OCI-LY3 (cell line): ENCODE data around the gene MAP1B.

Experiments used
- H2AFZ ChIP-seq: fragments of 200-600, 300-600 bp; shearing (Covaris generic); 2 replicates; pipeline ENCODE4 v1.6.0; 2014; ENCODE audit warnings: antibody characterized with exemption, low read depth, low read length
- H3K27ac ChIP-seq: fragments of 200-600, 300-600 bp; sonication (generic); 2 replicates; pipeline ENCODE4 v1.5.1; 2014; ENCODE audit warnings: mild to moderate bottlenecking, low read length, moderate library complexity, mixed read lengths
- H3K27me3 ChIP-seq: fragments of 200-600, 300-600 bp; sonication (generic); 2 replicates; pipeline ENCODE4 v1.6.1; 2014; ENCODE audit warnings: low read depth, low read length, mixed read lengths
- H3K36me3 ChIP-seq: fragments of 200-600, 300-600 bp; sonication (generic); replicated peaks from 2 replicates; pipeline ENCODE3; 2014; ENCODE audit warnings: low read depth, low read length, mixed read lengths
- H3K4me1 ChIP-seq: fragments of 300-600, 200-600 bp; sonication (generic); 2 replicates; pipeline ENCODE4 v1.6.1; 2014; ENCODE audit warnings: low read length, mixed read lengths
- H3K4me2 ChIP-seq: fragments of 200-600, 300-600 bp; sonication (generic); 2 replicates; pipeline ENCODE4 v1.6.1; 2014; ENCODE audit warnings: low read length, mixed read lengths
- H3K4me3 ChIP-seq: fragments of 300-600, 200-600 bp; sonication (generic); 2 replicates; pipeline ENCODE4 v1.5.1; 2014; ENCODE audit warnings: antibody characterized with exemption, mild to moderate bottlenecking, low read length, moderate library complexity
- H3K79me2 ChIP-seq: fragments of 300-600, 200-600 bp; shearing (Covaris generic); 2 replicates; pipeline ENCODE4 v1.6.1; 2014; ENCODE audit warnings: mild to moderate bottlenecking, low read length, mixed read lengths
- H3K9ac ChIP-seq: fragments of 300-600, 200-600 bp; shearing (Covaris generic); 2 replicates; pipeline ENCODE4 v1.6.0; 2014; ENCODE audit warnings: mild to moderate bottlenecking, low read length, moderate library complexity
- H3K9me3 ChIP-seq: fragments of 200-600, 300-600 bp; shearing (Covaris generic); 2 replicates; pipeline ENCODE4 v1.6.1; 2014; ENCODE audit warnings: low read length, mixed read lengths; ENCODE audit not compliant: insufficient read depth
- H4K20me1 ChIP-seq: fragments of 200-600, 300-600 bp; sonication (generic); 2 replicates; pipeline ENCODE4 v1.6.1; 2016; ENCODE audit warnings: low read length, mixed read lengths; ENCODE audit not compliant: insufficient read depth
- CTCF ChIP-seq: fragments of 200-600, 300-600 bp; sonication (generic); IDR thresholded peaks from 2 replicates; pipeline ENCODE4 v1.5.1; 2014; ENCODE audit warnings: antibody characterized with exemption, low read length, low read depth
- EZH2phosphoT487 ChIP-seq: fragments of 200-600 bp; shearing (Covaris generic); IDR thresholded peaks from 2 replicates; pipeline ENCODE4 v1.6.1; 2018; ENCODE audit warnings: antibody characterized with exemption, mixed run types, low read depth

The MAP1B gene

GRCh38 chr5:72234868-72235267 lies 127.6 kb downstream of the MAP1B start:
- Histone ChIP-seq H3K4me2 (no peak overlapping the region), H3K27me3 (no peaks in the 10 kb centered on the region), H4K20me1 (no peaks in the 10 kb centered on the region; the same call in none of the 2 replicates), H3K79me2 (no peaks in the 10 kb centered on the region), H3K9ac (no peak overlapping the region), H3K4me1 (peaks cover 32% of the 10 kb centered on the region), H3K36me3 (peaks cover 23% of the 10 kb centered on the region), H3K27ac (no peak overlapping the region), H2AFZ (no peak overlapping the region), H3K4me3 (no peak overlapping the region), H3K9me3 (no peaks in the 10 kb centered on the region)
- TF ChIP-seq EZH2phosphoT487 = no peak

DNA sequence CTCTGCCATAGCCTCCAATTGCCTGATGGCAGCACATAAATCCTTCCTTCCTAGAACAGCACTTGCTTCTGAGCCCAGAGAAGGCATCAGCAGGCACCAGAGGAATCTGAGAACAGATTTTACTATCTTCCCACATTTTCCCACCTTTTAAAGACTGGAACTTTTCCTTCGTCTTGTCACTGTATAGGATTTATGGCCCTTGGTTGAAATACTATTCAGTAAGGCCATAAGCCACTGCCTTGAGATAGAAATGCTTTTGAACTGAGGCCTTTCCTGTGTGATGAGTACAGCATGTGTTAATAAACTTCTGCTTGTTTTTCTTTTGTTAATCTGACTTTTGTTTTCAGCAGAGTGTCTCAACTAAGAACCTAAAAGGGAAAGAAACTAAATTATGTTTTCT lies 128.4 kb downstream of the MAP1B start:
- H3K9ac ChIP-seq = no peak overlapping the region
- H3K27ac ChIP-seq = no peak overlapping the region
- H3K4me2 ChIP-seq = no peak overlapping the region
- H3K4me3 ChIP-seq = no peak overlapping the region
- peaks cover 32% of the 10 kb centered on the region for H3K4me1 ChIP-seq
- no peak overlapping the region for H2AFZ ChIP-seq
- no peaks in the 10 kb centered on the region for H3K27me3 ChIP-seq
- peaks cover 23% of the 10 kb centered on the region for H3K36me3 ChIP-seq
- no peaks in the 10 kb centered on the region for H3K9me3 ChIP-seq
- H3K79me2 ChIP-seq = no peaks in the 10 kb centered on the region
- no peak for TF ChIP-seq EZH2phosphoT487
- no peak for TF ChIP-seq CTCF
- H4K20me1 ChIP-seq = no peaks in the 10 kb centered on the region; the same call in 1 of the 2 replicates

GRCh38 chr5:72237415-72237814 lies 130.1 kb downstream of the MAP1B start:
- Histone ChIP-seq H3K9ac (no peak overlapping the region), H2AFZ (no peak overlapping the region), H3K9me3 (no peaks in the 10 kb centered on the region), H3K79me2 (no peaks in the 10 kb centered on the region), H3K27ac (no peak overlapping the region), H3K4me3 (no peak overlapping the region), H3K36me3 (peaks cover 16% of the 10 kb centered on the region), H3K4me2 (no peak overlapping the region), H4K20me1 (no peaks in the 10 kb centered on the region; the same call in 1 of the 2 replicates), H3K27me3 (no peaks in the 10 kb centered on the region), H3K4me1 (peaks cover 27% of the 10 kb centered on the region)
- TF ChIP-seq CTCF (no peak), EZH2phosphoT487 (no peak)

DNA sequence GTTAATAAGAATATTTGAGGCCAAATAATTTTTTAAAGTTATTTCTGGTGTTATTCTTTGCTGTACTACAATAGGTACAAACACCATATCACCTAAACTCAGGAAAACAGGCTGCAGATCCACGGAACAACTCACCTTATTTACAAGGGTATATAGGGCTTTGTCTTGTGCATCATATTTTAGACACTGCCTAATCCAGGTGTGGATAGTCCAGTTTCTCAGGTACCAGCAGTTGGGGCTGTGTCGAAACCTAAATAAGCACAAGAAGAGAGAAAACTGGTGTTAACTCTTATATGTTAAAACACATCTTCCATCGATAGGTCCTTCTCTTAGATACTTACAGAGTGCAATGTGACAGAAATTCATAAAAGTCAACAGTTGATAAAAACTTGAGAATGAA lies 130.6 kb downstream of the MAP1B start:
- H4K20me1 ChIP-seq = no peaks in the 10 kb centered on the region; the same call in 1 of the 2 replicates
- no peaks in the 10 kb centered on the region for H3K9me3 ChIP-seq
- peaks cover 22% of the 10 kb centered on the region for H3K4me1 ChIP-seq
- no peaks in the 10 kb centered on the region for H3K27me3 ChIP-seq
- H3K79me2 ChIP-seq = peaks cover 1% of the 10 kb centered on the region; the same call in 1 of the 2 replicates
- no peak for TF ChIP-seq EZH2phosphoT487
- TF ChIP-seq CTCF = no peak
- no peak overlapping the region for H3K27ac ChIP-seq
- H3K4me3 ChIP-seq = no peak overlapping the region
- no peak overlapping the region for H3K4me2 ChIP-seq
- no peak overlapping the region for H2AFZ ChIP-seq
- H3K9ac ChIP-seq = no peak overlapping the region
- peaks cover 16% of the 10 kb centered on the region for H3K36me3 ChIP-seq
